ENCODE measurements around the gene CORO6.

CORO6 gene

GRCh38 chr17:29640413-29640812 lies 17.7 kb upstream of the CORO6 start:
- DNase-seq (ENCODE audit: low read depth), result peak; percentile 88
- no peak for TF ChIP-seq CTCF (conservative IDR thresholded peaks at IDR 0.05; ENCODE audit: low read depth, low read length)
- no peak overlapping the region for H3K4me3 ChIP-seq (ENCODE audit: low read depth, low read length)

- no peak for DNase-seq (ENCODE audit: low read depth)
- H3K4me3 ChIP-seq (ENCODE audit: low read depth, low read length), result no peak overlapping the region
- no peak for TF ChIP-seq CTCF (conservative IDR thresholded peaks at IDR 0.05; ENCODE audit: low read depth, low read length)
Measured at GRCh38 chr17:29633886-29634285, 11.2 kb upstream of the CORO6 start.

- no peak overlapping the region for H3K4me3 ChIP-seq (ENCODE audit: low read depth, low read length)
- no peak for DNase-seq (ENCODE audit: low read depth)
- no peak for TF ChIP-seq CTCF (conservative IDR thresholded peaks at IDR 0.05; ENCODE audit: low read depth, low read length)
Measured at GRCh38 chr17:29630630-29631193, 8.0 kb upstream of the CORO6 start.

- H3K4me3 ChIP-seq (ENCODE audit: low read depth, low read length), result no peak overlapping the region
- DNase-seq (ENCODE audit: low read depth), result no peak
- no peak for TF ChIP-seq CTCF (conservative IDR thresholded peaks at IDR 0.05; ENCODE audit: low read depth, low read length)
Measured at GRCh38 chr17:29629839-29630238, 7.1 kb upstream of the CORO6 start.

GRCh38 chr17:29628644-29629043 lies 5.9 kb upstream of the CORO6 start:
- H3K4me3 ChIP-seq (ENCODE audit: low read depth, low read length), result no peak overlapping the region
- TF ChIP-seq CTCF (conservative IDR thresholded peaks at IDR 0.05; ENCODE audit: low read depth, low read length), result no peak
- no peak for DNase-seq (ENCODE audit: low read depth)

GRCh38 chr17:29627951-29628350 lies 5.2 kb upstream of the CORO6 start:
- DNase-seq (ENCODE audit: low read depth), result no peak
- no peak for TF ChIP-seq CTCF (conservative IDR thresholded peaks at IDR 0.05; ENCODE audit: low read depth, low read length)

GRCh38 chr17:29625037-29625750 lies 2.5 kb upstream of the CORO6 start:
- no peak overlapping the region for H3K4me3 ChIP-seq (ENCODE audit: low read depth, low read length)

More at GRCh38 chr17:29627951-29628350, 5.2 kb upstream of the CORO6 start:
- H3K4me3 ChIP-seq (ENCODE audit: low read depth, low read length), result no peak overlapping the region

More at GRCh38 chr17:29625037-29625750, 2.5 kb upstream of the CORO6 start:
- TF ChIP-seq CTCF (conservative IDR thresholded peaks at IDR 0.05; ENCODE audit: low read depth, low read length), result no peak
- no peak for DNase-seq (ENCODE audit: low read depth)
